Measurements from ENCODE around the gene ADRA2B.
"Not testable (repeated sequence)": the region's sequence is repeated elsewhere in the genome, so short reads cannot be mapped to it uniquely, and the experiment has no call there.

- not testable (repeated sequence) for TF ChIP-seq CTCF (optimal IDR thresholded peaks at IDR 0.05 in 1 of 3, IDR thresholded peaks at IDR 0.05 in 1 of 3, conservative IDR thresholded peaks at IDR 0.05 in 1 of 3; ENCODE audit: extremely low read depth in 1 of 3, insufficient read depth in 2 of 3, low read length in 3 of 3); EZH2 (IDR thresholded peaks at IDR 0.05; ENCODE audit: low read length)
Observed at GRCh38 chr2:96141624-96141967, 25.2 kb upstream of the ADRA2B start.
